ENCODE measurements around the gene FOXO4.

The FOXO4 gene

DNA sequence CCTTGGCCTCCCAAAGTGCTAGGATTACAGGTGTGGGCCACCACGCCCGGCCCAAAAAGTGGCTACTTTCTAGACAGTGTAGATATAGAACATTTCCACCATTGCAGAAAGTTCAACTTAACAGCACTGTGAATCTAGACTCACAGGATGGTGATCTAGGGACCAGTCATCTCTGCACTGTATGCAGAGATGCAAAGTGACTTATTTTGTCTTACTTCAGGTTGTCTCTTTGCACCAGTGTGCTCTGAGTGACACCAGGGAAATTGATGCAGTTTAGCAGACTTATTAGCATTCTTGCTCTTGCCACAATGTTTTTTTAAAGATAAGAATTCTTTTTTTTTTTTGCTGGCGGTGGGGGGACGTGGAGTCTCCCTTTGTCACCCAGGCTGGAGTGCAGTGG lies 12.8 kb upstream of the FOXO4 start:
- TF ChIP-seq GATA1 (IDR thresholded peaks at IDR 0.05; ENCODE audit: low read depth, low read length) (no peak), POLR2A (IDR thresholded peaks at IDR 0.05; ENCODE audit: low read length) (no peak)
- DNase-seq, result no peak

DNA sequence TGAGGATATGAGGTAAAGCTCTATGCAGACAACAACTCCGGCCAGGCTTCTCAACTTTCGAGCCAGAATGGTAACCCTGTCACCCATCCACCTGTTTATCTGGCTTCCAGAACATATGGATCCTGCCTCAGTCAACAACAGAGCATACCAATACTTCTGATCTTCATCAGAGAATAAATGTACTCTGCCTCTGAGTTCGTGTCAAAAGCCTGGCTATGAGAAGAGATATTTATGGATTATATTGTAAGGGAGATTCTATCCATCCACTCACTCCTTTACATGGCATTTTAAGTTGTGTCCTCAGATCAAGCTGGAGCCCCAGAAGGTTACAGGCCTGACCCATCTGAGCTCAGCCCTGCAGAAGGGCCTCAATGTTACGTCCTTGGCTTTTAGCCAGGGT lies 9.8 kb upstream of the FOXO4 start:
- TF ChIP-seq POLR2A (IDR thresholded peaks at IDR 0.05; ENCODE audit: low read length) (no peak), GATA1 (IDR thresholded peaks at IDR 0.05; ENCODE audit: low read depth, low read length) (no peak)

DNA sequence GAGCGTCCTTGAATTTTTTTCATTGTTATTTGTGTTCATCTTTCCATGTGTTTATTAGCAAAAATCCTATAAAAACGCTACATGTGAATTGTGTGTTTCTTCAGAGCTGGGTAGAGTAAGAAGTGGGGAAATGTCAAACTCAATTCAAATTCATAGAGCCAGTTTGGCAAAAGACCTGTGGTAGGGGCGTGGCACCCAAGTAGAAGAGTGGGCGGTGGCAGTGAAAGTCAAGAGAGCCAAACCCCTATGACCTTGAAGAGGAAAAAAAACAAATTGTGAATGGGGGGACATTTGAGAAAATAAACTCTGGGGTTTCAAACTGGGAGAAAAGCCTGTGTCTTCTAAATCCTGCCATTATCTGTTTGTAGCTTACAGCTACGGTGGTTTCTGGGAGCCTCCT lies 4.4 kb upstream of the FOXO4 start:
- peak in 1 of 2 experiments; percentile 6 for DNase-seq
- no peak for TF ChIP-seq POLR2A (IDR thresholded peaks at IDR 0.05; ENCODE audit: low read length)

More for the DNA sequence above, 9.8 kb upstream of the FOXO4 start:
- no peak for DNase-seq

DNA sequence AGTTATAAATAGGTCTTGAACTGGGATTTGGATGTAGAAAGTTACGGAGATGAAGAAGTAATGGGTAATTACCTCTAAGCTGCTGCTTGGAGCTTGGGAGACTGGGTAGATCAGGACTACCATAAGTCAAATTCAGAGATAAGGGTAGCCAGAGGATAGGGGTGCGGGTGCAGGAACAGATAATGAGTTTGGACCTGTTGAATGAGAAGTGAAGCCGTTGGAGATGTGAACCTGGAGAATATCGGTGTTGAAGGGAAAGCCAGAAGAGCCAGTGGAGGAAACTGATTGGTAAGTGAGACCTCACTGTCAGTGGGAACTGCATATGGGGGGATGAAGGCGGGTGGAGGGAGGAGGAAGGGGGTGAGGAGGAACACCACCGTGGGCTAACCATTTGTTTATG lies 618 bp upstream of the FOXO4 start:
- TF ChIP-seq POLR2A (IDR thresholded peaks at IDR 0.05; ENCODE audit: low read length) (no peak), GATA1 (IDR thresholded peaks at IDR 0.05; ENCODE audit: low read depth, low read length) (no peak)
- peak; percentile 46 to 73 for DNase-seq

DNA sequence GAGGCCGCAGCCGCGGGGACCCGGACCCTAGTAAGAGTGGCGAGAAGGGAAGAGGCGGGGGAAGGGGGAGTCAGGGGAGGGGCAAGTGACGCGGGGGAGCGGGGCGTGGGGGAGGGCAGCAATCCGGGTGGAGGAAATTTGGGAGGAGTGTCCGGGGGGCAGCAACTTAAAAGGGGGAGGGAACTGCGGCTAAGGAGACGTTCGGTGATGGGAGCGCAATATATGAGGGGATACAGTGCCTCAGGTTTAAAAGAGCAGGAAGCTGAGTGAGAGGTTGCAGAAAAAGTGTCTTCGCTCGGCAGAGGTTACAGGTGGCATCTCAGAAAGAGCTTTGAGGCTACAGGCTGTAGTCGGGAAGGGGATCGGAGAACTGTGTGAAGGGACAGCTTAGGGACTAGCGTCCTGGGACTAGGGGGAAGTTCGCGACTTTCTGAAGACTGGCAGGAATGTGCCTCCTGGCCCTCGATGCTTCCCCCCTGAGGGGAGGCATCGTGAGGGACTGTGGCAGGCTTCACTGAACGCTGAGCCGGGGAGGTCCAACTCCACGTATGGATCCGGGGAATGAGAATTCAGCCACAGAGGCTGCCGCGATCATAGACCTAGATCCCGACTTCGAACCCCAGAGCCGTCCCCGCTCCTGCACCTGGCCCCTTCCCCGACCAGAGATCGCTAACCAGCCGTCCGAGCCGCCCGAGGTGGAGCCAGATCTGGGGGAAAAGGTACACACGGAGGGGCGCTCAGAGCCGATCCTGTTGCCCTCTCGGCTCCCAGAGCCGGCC lies 519 bp downstream of the FOXO4 start:
- TF ChIP-seq GATA1 (IDR thresholded peaks at IDR 0.05; ENCODE audit: low read depth, low read length) (no peak), POLR2A (IDR thresholded peaks at IDR 0.05; ENCODE audit: low read length) (peak; percentile 43)
- peak; percentile 84 to 89 for DNase-seq

DNA sequence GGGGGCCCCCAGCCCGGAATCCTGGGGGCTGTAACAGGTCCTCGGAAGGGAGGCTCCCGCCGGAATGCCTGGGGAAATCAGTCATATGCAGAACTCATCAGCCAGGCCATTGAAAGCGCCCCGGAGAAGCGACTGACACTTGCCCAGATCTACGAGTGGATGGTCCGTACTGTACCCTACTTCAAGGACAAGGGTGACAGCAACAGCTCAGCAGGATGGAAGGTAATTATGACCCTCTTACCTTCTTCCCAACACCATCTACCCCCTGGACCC lies 1.0 kb downstream of the FOXO4 start:
- DNase-seq, result peak; percentile 17 to 48
- TF ChIP-seq POLR2A (IDR thresholded peaks at IDR 0.05; ENCODE audit: low read length) (no peak), GATA1 (IDR thresholded peaks at IDR 0.05; ENCODE audit: low read depth, low read length) (no peak)

DNA sequence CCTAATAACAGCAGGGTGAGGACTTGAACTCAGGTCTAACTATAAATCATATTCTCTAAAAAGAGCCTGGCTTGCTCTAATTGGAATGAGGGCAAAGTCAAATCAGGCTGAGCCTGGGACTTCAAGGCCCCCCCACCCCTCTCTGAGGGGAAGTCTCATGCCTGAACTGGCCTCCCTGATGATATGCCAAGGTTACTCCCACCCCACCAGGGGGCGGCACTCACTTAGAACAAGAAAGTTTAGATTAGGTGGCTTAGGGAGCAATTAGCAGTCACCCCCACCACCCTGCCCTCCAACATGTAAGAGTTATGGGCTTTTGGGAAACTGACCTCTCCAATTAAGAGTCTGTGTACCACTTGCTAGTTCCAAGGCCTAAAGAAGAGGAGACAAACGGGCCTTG lies 2.7 kb downstream of the FOXO4 start:
- DNase-seq, result peak; percentile 81 to 86

DNA sequence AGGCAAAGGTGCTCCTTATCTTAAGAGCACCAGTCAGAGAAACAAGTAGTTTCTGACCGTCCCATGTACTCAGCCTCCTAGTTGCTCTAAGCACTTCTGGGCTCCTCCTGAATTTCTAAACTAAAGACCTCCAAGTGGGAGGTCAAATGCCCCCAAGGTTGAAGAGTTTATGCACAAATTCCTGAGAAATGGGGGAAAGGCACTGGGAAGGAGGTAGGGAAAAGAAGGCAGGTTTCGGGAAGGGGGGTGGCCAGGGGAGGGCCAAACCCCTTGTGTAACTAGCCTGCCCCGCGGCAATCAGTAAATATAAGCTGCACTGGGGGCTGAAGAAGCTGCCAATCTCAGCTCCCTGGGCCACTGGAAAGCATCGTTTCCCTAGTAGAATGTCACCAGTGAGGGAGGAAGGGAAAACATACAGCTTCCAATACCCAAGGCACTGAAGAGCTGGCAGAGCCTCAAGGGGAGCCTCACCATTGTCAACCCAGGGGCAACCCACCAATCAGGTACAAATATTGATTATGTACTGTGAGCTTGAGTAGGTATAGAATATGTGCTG lies 3.4 kb downstream of the FOXO4 start:
- TF ChIP-seq POLR2A (IDR thresholded peaks at IDR 0.05; ENCODE audit: low read length) (no peak), GATA1 (IDR thresholded peaks at IDR 0.05; ENCODE audit: low read depth, low read length) (no peak)
- no peak for DNase-seq

More for the DNA sequence above, 2.7 kb downstream of the FOXO4 start:
- TF ChIP-seq GATA1 (IDR thresholded peaks at IDR 0.05; ENCODE audit: low read depth, low read length), result no peak
- no peak for TF ChIP-seq POLR2A (IDR thresholded peaks at IDR 0.05; ENCODE audit: low read length)

DNA sequence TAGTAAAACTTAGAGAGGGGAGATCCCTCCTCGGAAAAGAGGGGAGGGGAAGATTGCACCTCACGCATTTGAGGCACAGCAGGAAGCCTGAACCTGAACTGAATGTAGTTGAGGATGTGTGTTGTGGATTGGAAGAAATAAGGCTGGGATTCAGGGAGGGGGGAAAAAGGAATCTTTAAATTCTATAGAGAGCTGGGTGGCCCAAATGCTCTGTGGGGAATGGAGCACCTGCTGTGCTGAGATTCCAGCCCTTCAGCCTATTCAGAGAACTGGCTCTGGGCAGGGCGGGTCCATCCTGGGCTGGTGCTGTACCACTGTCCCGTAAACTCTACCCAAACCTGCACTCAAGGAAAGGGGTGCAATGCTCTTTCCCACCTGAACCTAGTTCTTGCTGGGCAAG lies 4.1 kb downstream of the FOXO4 start:
- TF ChIP-seq GATA1 (IDR thresholded peaks at IDR 0.05; ENCODE audit: low read depth, low read length) (no peak), POLR2A (IDR thresholded peaks at IDR 0.05; ENCODE audit: low read length) (no peak)
- DNase-seq, result no peak

DNA sequence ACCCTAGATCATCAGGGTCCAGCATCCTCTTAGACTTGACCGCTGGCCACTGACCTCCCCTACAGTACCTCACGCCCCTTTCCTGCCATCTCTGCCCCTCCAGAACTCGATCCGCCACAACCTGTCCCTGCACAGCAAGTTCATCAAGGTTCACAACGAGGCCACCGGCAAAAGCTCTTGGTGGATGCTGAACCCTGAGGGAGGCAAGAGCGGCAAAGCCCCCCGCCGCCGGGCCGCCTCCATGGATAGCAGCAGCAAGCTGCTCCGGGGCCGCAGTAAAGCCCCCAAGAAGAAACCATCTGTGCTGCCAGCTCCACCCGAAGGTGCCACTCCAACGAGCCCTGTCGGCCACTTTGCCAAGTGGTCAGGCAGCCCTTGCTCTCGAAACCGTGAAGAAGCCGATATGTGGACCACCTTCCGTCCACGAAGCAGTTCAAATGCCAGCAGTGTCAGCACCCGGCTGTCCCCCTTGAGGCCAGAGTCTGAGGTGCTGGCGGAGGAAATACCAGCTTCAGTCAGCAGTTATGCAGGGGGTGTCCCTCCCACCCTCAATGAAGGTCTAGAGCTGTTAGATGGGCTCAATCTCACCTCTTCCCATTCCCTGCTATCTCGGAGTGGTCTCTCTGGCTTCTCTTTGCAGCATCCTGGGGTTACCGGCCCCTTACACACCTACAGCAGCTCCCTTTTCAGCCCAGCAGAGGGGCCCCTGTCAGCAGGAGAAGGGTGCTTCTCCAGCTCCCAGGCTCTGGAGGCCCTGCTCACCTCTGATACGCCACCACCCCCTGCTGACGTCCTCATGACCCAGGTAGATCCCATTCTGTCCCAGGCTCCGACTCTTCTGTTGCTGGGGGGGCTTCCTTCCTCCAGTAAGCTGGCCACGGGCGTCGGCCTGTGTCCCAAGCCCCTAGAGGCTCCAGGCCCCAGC lies 5.2 kb downstream of the FOXO4 start:
- TF ChIP-seq GATA1 (IDR thresholded peaks at IDR 0.05; ENCODE audit: low read depth, low read length) (no peak), POLR2A (IDR thresholded peaks at IDR 0.05; ENCODE audit: low read length) (no peak)

DNA sequence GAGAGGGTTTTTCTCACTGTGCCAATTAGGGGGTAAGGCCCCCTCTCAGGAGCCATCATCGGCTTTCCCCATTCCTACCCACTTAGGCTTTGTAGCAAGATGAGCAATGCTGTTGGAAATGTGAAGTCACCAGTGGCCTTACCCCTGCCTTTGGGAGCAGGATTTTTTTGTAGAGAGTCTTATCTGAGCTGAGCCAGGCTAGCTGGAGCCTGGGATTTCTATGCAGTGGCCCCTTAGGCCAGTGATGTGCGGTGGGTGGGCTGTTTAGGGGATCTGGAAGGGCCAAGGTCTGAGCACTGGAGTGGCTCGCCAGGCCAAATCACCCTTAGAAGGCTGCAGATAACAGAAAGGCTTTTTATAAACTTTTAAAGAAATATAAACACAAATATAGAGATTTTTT lies 6.6 kb downstream of the FOXO4 start:
- TF ChIP-seq POLR2A (IDR thresholded peaks at IDR 0.05; ENCODE audit: low read length) (no peak), GATA1 (IDR thresholded peaks at IDR 0.05; ENCODE audit: low read depth, low read length) (no peak)
- peak; percentile 40 to 57 for DNase-seq

More for the DNA sequence above, 5.2 kb downstream of the FOXO4 start:
- peak in 1 of 2 experiments; percentile 3 for DNase-seq

DNA sequence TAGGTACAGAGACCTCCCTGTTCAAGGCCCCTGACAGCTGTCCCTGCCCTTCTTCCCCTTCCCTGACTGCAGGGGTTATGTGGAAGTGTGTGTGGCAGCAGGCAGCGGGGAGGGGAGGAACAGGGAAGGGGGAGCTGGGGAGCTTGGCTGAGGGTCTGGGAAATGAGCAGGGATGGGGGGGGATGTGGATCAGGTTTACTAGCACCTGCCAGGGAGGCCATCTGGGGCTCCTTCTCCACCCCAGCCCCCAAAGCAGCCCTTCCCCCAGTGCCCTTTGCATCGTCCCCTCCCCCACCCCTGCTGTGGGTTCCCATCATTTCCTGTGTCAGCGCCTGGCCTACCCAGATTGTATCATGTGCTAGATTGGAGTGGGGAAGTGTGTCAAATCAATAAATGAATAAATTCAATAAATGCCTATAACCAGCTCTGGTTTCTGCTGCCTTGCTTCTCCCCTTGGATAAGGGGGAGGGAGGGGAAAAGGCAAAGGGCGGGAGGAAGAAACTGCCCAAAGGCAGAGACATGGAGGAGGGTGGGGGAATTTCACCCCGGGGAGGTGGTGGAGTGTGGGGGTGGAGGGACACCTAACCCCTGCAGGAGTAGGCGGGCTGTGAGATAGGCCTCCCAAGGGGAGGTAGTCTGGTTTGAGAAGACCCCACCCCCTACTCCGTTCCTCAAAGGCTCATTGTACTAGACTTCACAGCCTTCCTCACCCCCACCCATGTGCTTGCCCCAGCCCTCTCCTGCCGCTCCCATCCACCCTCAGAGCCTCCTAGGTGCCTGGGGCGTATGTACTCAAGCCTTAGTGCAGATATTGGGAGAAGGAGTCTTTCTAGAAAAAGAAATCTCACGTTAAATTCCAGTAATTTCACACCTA lies 7.7 kb downstream of the FOXO4 start:
- TF ChIP-seq POLR2A (IDR thresholded peaks at IDR 0.05; ENCODE audit: low read length) (no peak), GATA1 (IDR thresholded peaks at IDR 0.05; ENCODE audit: low read depth, low read length) (no peak)
- peak; percentile 40 to 42 for DNase-seq

DNA sequence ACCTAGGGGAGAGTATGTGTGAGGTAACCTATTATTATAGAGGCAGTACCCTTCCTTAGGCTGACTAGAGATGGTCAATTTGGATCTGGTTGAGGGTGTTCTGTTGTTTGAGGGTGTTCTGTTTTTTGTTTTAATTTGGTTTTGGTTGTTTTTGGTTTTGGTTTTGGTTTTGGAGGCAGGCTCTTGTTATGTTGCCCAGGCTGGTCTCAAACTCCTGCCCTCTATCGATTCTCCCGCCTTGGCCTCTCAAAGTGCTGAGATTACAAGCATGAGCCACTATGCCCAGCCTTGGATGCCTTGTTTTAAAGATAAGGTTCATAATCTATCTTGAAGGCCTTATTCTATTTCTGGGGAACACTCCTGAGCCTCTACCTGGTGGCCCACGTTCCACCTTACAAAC lies 10.0 kb downstream of the FOXO4 start:
- TF ChIP-seq POLR2A (IDR thresholded peaks at IDR 0.05; ENCODE audit: low read length) (no peak), GATA1 (IDR thresholded peaks at IDR 0.05; ENCODE audit: low read depth, low read length) (no peak)
- peak; percentile 12 to 39 for DNase-seq
